Ramos (cell line): Measurements from ENCODE around the gene SLC36A2.

Experiments
- in situ Hi-C: fragments of 300-500 bp; cut with MboI; formaldehyde crosslinking; loops from one replicate; pipeline ENCODE4 v1.14.3; 2022; ENCODE audit warnings: low sequenced_read_pairs; ENCODE audit not compliant: unreplicated experiment

The SLC36A2 gene

GRCh38 chr5:151286246-151286645 is 61.1 kb downstream of the SLC36A2 start:
- in situ Hi-C loops, result no loop called here

- in situ Hi-C loops, result no loop called here
These were observed 61.7 kb downstream of the SLC36A2 start for GRCh38 chr5:151285683-151286082.

DNA sequence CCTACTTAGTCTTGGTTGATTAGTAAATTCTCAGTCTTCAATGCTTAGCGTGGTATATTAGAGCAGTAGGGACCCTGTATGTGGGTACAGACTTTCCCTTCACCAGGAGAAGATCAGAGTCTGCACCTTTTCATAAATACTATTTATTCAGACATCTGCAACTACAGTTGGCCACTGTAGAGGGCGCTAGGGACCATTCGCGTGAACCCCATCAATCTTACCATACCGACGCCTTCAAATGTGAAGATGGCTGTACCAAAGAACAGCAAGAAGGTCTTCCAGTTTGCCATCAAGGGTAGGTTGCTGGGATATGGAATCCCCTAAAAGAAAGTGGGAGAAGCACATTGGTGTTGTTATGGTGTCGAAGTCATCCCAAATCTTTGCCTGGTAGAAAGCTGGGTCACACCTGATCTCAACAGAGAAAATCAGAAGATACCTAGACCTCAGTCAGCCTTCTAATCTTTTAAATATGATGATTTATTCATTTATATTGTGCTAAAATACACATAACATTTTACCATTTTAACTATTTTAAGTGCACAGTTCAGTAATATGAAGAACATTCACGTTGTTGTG is 62.9 kb downstream of the SLC36A2 start:
- in situ Hi-C loops, result no loop called here

- in situ Hi-C loops, result no loop called here
These were observed 64.1 kb downstream of the SLC36A2 start for GRCh38 chr5:151283120-151283825.

DNA sequence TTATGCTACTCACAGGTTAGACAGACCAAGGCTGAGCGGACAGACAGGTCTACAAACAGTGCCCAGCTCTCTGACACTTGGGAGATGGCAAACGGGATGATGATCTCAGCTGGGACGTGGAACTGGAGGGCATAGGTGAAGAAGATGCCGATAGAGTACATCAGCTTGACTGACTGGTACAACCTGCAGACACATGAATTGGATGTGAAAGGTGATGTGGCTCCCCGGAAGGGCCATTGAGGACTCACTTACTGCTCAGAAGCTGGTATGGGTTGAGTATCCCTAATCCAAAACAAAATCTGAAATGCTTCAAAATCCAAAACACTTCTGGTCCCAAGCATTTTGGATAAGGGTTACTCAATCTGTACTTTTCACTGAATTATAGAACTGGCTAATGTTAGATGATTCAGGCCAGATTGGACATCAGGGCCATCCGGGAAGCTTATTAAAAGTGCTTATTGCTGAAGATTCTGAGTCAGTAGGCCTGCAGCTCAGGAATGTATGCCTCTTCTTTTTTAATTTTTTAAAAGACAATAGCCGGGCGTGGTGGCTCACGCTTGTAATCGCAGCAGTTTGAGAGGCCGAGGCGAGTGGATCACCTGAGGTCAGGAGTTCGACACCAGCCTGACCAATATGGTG is 66.2 kb downstream of the SLC36A2 start:
- in situ Hi-C loops, result no loop called here

GRCh38 chr5:151280443-151280842 is 66.9 kb downstream of the SLC36A2 start:
- in situ Hi-C loops, result no loop called here

DNA sequence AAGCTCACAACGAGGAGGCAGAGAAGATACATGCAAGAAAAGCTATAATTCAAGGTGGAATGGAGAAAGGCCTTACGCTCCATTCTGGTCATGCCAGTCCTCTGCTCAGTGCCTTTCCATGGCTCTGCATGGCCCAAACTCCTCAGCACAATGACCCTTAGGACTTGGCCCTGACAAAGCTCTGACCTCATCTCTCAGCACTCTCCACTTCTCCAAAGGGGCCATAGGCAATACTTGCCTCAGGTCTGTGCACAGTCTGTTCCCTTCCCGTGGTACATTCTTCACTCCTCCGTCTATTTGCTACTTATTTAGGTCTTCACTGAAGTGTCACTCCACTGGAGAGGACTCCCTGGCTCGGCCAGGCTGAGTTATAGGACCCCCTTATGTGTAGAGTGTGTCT is 68.5 kb downstream of the SLC36A2 start:
- in situ Hi-C loops, result no loop called here

DNA sequence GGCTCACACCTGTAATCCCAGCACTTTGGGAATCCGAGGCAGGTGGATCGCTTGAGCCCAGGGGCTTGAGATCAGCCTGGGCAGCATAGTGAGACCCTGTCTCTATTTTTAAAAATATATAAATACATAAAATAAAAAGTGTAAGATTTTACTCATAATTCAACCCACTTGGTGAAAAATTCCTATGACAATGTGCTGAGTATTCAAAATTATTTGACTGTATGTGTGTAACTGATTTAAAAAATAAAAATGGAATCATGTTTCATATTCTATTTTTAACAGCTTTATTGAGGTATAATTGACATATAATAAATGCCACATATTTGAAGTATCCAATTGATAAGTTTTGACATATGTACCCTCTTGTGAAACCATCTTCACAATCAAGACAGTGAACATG is 71.6 kb downstream of the SLC36A2 start:
- in situ Hi-C loops, result no loop called here

DNA sequence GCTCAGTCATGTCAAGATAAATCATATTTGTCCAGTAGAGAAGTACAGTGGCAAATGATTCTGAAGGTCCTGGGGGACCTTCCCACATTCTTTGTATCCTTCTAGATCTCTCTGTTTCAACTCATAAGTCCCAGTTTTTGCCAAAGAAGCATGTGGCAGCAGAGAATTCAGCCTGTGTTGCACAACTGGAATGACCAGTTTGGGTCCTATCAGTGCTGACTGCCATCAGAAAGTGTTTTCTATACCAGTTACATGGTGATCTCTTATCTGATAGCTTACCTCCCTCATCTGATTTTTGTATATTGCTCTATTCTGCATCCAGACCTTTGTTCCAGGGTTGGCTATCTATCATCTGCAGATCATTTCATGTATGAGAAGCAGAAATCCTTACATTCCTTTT is 72.7 kb downstream of the SLC36A2 start:
- in situ Hi-C loops, result no loop called here

GRCh38 chr5:151271336-151271735 is 76.0 kb downstream of the SLC36A2 start:
- in situ Hi-C loops, result no loop called here

DNA sequence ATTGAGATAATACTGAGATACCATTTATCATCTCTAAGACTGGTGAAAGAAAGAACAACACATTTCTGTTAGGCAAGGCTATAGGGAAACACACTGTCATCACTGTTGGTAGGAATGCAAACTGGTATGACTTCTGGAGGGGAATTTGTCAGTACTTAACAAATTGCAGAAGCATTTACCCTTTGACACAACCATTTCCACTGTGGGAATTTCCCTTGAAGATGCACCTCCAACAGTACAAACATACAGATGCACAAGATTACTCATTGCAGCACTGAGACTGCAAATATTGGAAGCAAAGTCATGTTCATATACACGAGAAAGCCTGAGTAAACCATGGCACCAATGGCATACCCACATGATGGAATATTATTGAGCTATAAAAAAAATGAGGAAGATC is 76.8 kb downstream of the SLC36A2 start:
- in situ Hi-C loops, result no loop called here

- in situ Hi-C loops, result no loop called here
These were observed 79.7 kb downstream of the SLC36A2 start for GRCh38 chr5:151267491-151268260.
